HPDE6-E6E7 (cell line): ENCODE data around the gene SEMA5B.

Experiments
- DNase-seq: peaks from one replicate; pipeline ENCODE4 v3.0.0; 2011; ENCODE audit warnings: missing footprints; ENCODE audit errors: extremely low spot score

Gene SEMA5B

GRCh38 chr3:122974764-122975162 is 52.8 kb downstream of the SEMA5B start:
- no peak for DNase-seq

- no peak for DNase-seq
Measured at GRCh38 chr3:122973893-122974615, 53.5 kb downstream of the SEMA5B start.

GRCh38 chr3:122972141-122972540 is 55.4 kb downstream of the SEMA5B start:
- DNase-seq = no peak

GRCh38 chr3:122969585-122970469 is 57.7 kb downstream of the SEMA5B start:
- DNase-seq = no peak

- DNase-seq = no peak
Measured at GRCh38 chr3:122967765-122968164, 59.8 kb downstream of the SEMA5B start.

GRCh38 chr3:122967356-122967755 is 60.2 kb downstream of the SEMA5B start:
- no peak for DNase-seq

- DNase-seq = no peak
Measured at GRCh38 chr3:122966045-122966444, 61.5 kb downstream of the SEMA5B start.

GRCh38 chr3:122964811-122965210 is 62.8 kb downstream of the SEMA5B start:
- DNase-seq = no peak

- DNase-seq = no peak
Measured at GRCh38 chr3:122962149-122962548, 65.4 kb downstream of the SEMA5B start.

GRCh38 chr3:122961146-122961545 is 66.4 kb downstream of the SEMA5B start:
- DNase-seq = no peak

- no peak for DNase-seq
Measured at GRCh38 chr3:122960652-122961051, 66.9 kb downstream of the SEMA5B start.

GRCh38 chr3:122959339-122959738 is 68.2 kb downstream of the SEMA5B start:
- DNase-seq = no peak

GRCh38 chr3:122957707-122958689 is 69.6 kb downstream of the SEMA5B start:
- DNase-seq = no peak

GRCh38 chr3:122956693-122957455 is 70.7 kb downstream of the SEMA5B start:
- DNase-seq = no peak

- DNase-seq = no peak
Measured at GRCh38 chr3:122955916-122956692, 71.5 kb downstream of the SEMA5B start.

- peak; percentile 96 for DNase-seq
Measured at GRCh38 chr3:122952520-122952919, 75.0 kb downstream of the SEMA5B start.

GRCh38 chr3:122948408-122948807 is 79.2 kb downstream of the SEMA5B start:
- no peak for DNase-seq

- no peak for DNase-seq
Measured at GRCh38 chr3:122947738-122948137, 79.8 kb downstream of the SEMA5B start.

GRCh38 chr3:122947196-122947595 is 80.4 kb downstream of the SEMA5B start:
- DNase-seq = no peak

GRCh38 chr3:122946185-122946584 is 81.4 kb downstream of the SEMA5B start:
- DNase-seq = no peak
